ENCODE data around the gene PACS2. TPM values are rescaled to one million over a fixed set of nuclear protein-coding genes. Genes with fewer than 3 reads are reported as not detected.

Gene PACS2
- total RNA-seq, 3 donors from 2014 or later (not counting 1 experiment from before 2014, with no cell fraction given) = 58.4 to 76.5 (median 69.2) TPM

DNA sequence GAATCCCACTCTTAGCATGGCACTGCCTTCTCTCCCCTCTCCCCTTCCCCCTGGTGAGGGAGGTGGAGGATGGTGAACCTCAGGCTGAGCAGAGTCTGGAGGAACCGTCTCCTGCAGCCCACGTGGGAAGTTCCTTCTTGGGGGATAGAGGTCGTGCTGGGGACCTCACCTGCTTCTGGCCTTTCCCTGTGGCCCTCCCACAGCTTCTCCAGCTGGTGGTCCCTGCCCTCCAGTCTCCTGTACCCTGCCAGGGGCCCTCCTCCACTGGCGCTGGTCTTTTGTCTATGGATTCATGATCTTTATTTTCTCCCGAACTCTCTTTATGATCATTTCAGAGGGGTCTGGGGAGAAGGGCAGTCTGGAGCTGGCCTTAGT lies 96.1 kb downstream of the PACS2 start:
- WGBS (ENCODE audit: insufficient coverage) = 60% methylated on average over 5 of the region's 5 CpGs
- Mint-ChIP-seq H3K27me3 (ENCODE audit: low read depth in 2 of 2) (peaks cover 0 to 20% of the 10 kb centered on the region in 2 donors), H3K4me3 (no peak overlapping the region), H3K27ac (no peak overlapping the region), H3K9me3 (no peaks in the 10 kb centered on the region), H3K36me3 (no peaks in the 10 kb centered on the region), H3K4me1 (peaks cover 0 to 5% of the 10 kb centered on the region in 2 donors)
- ATAC-seq = no peak
- intact Hi-C loops (cut with micrococcal nuclease) = loop anchor here (1.0 kb wide), 1 partner anchor 28 kb away; no protein-coding TSS in a partner anchor
- Histone ChIP-seq H3K4me3 (ENCODE audit: low read length) (no peak overlapping the region), H3K27ac (ENCODE audit: low read length) (no peak overlapping the region), H3K9me3 (ENCODE audit: control insufficient read depth, insufficient read depth, low read length) (no peaks in the 10 kb centered on the region), H3K4me1 (ENCODE audit: control insufficient read depth, insufficient read depth, low read length) (peaks cover 27% of the 10 kb centered on the region), H3K36me3 (ENCODE audit: control insufficient read depth, insufficient read depth, low read length) (no peaks in the 10 kb centered on the region), H3K27me3 (ENCODE audit: control insufficient read depth, insufficient read depth, low read length) (peaks cover 24% of the 10 kb centered on the region)
- TF ChIP-seq, protein P1, sequence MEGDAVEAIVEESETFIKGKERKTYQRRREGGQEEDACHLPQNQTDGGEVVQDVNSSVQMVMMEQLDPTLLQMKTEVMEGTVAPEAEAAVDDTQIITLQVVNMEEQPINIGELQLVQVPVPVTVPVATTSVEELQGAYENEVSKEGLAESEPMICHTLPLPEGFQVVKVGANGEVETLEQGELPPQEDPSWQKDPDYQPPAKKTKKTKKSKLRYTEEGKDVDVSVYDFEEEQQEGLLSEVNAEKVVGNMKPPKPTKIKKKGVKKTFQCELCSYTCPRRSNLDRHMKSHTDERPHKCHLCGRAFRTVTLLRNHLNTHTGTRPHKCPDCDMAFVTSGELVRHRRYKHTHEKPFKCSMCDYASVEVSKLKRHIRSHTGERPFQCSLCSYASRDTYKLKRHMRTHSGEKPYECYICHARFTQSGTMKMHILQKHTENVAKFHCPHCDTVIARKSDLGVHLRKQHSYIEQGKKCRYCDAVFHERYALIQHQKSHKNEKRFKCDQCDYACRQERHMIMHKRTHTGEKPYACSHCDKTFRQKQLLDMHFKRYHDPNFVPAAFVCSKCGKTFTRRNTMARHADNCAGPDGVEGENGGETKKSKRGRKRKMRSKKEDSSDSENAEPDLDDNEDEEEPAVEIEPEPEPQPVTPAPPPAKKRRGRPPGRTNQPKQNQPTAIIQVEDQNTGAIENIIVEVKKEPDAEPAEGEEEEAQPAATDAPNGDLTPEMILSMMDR (IDR thresholded peaks at IDR 0.05) = no peak
- no peak for DNase-seq

DNA sequence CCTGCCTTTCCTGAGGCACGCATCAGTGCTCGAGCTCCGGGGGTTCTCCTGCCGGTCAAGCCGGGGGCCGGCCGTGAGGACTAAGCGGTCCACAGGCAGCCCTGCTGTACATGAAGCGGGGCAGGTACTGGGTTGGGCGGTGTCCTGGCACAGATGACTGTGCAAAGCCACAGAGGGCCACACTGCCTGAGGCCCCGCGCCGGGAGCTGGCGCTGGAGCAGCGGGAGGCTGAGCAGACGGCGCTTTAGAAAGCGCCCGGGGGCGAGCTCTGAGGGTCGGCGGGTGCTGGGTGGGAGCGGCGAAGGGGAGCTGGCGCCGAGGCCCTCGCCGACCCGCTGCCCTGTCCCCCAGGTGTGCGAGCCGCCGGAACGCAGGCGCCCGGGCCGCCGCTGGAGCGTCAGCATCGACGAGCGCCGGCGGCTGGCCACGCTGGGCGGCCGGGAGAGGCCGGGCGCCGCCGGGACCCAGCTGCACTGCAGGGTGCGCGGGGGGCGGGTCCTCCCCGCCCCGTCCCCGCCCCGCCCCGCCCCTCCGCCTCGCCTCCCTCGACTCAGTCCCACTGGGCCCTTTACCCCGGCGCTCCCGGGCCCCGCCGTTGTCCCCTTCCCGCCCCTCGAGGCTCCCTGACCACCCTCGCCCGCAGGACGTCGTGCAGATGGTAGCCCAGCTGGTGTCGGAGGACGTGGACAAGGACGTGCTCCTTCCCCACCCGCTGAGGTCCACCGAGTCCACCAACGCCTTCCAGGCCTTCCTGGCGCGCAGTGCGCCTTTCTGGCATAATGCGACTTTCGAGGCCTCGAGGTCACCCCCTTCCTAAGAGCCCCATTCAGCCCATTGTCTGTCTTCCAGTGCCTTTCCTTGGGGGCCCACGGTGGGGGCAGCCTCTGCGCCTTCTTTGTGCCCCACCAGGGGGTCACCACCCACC lies 96.7 kb downstream of the PACS2 start:
- WGBS (ENCODE audit: insufficient coverage) = 15% methylated on average over 86 of the region's 86 CpGs
- peak in 1 of 2 donors; percentile 60 for DNase-seq
- intact Hi-C loops (cut with micrococcal nuclease) = loop anchor here (1.0 kb wide), 1 partner anchor 27 kb away; no protein-coding TSS in a partner anchor
- no peaks in the 10 kb centered on the region for H3K36me3 ChIP-seq (ENCODE audit: control insufficient read depth, insufficient read depth, low read length)
- H3K27me3 Mint-ChIP-seq (ENCODE audit: low read depth in 2 of 2) = peaks cover 0 to 20% of the 10 kb centered on the region in 2 donors
- H3K4me3 Mint-ChIP-seq = peak overlapping the region; percentile 31
- H3K36me3 Mint-ChIP-seq = no peaks in the 10 kb centered on the region
- H3K4me1 Mint-ChIP-seq = peaks cover 0 to 5% of the 10 kb centered on the region in 2 donors
- peaks cover 24% of the 10 kb centered on the region for H3K27me3 ChIP-seq (ENCODE audit: control insufficient read depth, insufficient read depth, low read length)
- no peaks in the 10 kb centered on the region for H3K9me3 ChIP-seq (ENCODE audit: control insufficient read depth, insufficient read depth, low read length)
- H3K27ac ChIP-seq (ENCODE audit: low read length) = no peak overlapping the region
- H3K4me3 ChIP-seq (ENCODE audit: low read length) = no peak overlapping the region
- no peak overlapping the region for H3K27ac Mint-ChIP-seq
- no peaks in the 10 kb centered on the region for H3K9me3 Mint-ChIP-seq
- peak; percentile 45 to 52 (median 46) for ATAC-seq
- TF ChIP-seq, protein P1 (IDR thresholded peaks at IDR 0.05) = no peak
- peaks cover 27% of the 10 kb centered on the region for H3K4me1 ChIP-seq (ENCODE audit: control insufficient read depth, insufficient read depth, low read length)

DNA sequence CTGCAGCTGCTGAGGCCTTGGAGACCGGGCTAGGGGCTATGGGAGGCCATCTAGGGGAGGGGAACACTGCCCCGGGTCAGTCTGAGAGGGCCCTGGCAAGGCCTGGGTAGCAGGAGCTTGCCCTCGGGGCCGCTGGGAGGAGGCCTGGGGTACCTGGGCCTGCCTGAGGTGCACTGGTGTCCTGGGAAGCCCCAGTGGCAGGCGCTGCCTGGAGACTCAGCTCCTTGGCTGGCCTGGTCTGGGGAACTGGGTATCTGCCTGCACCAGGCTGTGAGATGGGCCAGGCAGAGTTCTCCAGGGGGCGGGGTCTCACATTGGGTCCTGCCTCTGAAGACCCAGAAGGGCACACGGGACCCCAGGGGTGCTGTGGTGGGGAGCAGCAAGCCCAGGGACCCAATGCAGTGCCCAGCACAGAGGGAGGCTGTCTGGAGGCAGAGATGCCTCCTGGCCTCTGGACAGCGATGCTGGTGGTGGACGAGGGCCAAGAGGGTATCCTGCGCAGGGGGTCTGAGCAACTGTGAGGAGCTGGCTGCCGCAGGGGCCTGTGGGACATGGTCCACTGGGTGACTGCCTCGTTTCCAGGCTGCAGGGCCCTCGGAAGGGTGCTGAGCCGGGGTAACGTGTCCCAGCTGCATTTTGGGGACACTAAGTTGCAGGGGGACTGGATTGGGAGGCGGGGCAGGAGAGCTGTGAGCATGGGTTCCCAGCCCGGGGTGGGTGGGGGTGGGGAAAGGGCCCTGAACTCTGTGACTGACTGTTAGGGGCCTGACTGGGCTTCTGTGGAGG lies 97.6 kb downstream of the PACS2 start:
- ATAC-seq = no peak
- Mint-ChIP-seq H3K27ac (no peak overlapping the region), H3K27me3 (ENCODE audit: low read depth in 2 of 2) (peaks cover 0 to 20% of the 10 kb centered on the region in 2 donors), H3K4me1 (peaks cover 0 to 5% of the 10 kb centered on the region in 2 donors), H3K4me3 (peak overlapping the region; percentile 31), H3K36me3 (no peaks in the 10 kb centered on the region), H3K9me3 (no peaks in the 10 kb centered on the region)
- TF ChIP-seq, protein P1 (IDR thresholded peaks at IDR 0.05) = no peak
- 83% methylated on average over 17 of the region's 17 CpGs for WGBS (ENCODE audit: insufficient coverage)
- no peaks in the 10 kb centered on the region for H3K36me3 ChIP-seq (ENCODE audit: control insufficient read depth, insufficient read depth, low read length)
- no peak overlapping the region for H3K27ac ChIP-seq (ENCODE audit: low read length)
- H3K9me3 ChIP-seq (ENCODE audit: control insufficient read depth, insufficient read depth, low read length) = no peaks in the 10 kb centered on the region
- no peak overlapping the region for H3K4me3 ChIP-seq (ENCODE audit: low read length)
- no peak for DNase-seq
- H3K4me1 ChIP-seq (ENCODE audit: control insufficient read depth, insufficient read depth, low read length) = peaks cover 27% of the 10 kb centered on the region
- H3K27me3 ChIP-seq (ENCODE audit: control insufficient read depth, insufficient read depth, low read length) = peaks cover 24% of the 10 kb centered on the region
- intact Hi-C loops (cut with micrococcal nuclease) = loop anchor here (1.0 kb wide), 1 partner anchor 26 kb away; no protein-coding TSS in a partner anchor
